Activated naive CD4-positive, alpha-beta T cell treated with anti-CD3 and anti-CD28 coated beads, Interleukin-2, amount 10 ng/mL, durations not matched to agents 7 days and 5 days (primary cell): ENCODE data around the gene LGR4.

Experiments used
- CTCF ChIA-PET: fragments of 350-600 bp; sonication (Branson Sonifier 250); formaldehyde crosslinking; loops from one replicate; lab custom pipeline; 2021; ENCODE audit warnings: antibody characterized with exemption; lab: Charles Lee
- DNase-seq: peaks from one replicate; pipeline ENCODE4 v3.0.0-alpha.2; 2020
- H3K27ac Mint-ChIP-seq: one replicate; pipeline ENCODE4 v1.8.0; 2021; ENCODE audit warnings: mild to moderate bottlenecking, moderate library complexity, mixed read lengths
- H3K27me3 Mint-ChIP-seq: one replicate; pipeline ENCODE4 v1.8.0; 2021; ENCODE audit warnings: mild to moderate bottlenecking, mixed read lengths
- H3K36me3 Mint-ChIP-seq: one replicate; pipeline ENCODE4 v1.8.0; 2021; ENCODE audit warnings: mixed read lengths
- H3K4me1 Mint-ChIP-seq: one replicate; pipeline ENCODE4 v1.8.0; 2021; ENCODE audit warnings: mixed read lengths
- H3K4me3 Mint-ChIP-seq: one replicate; pipeline ENCODE4 v1.8.0; 2021; ENCODE audit warnings: mild to moderate bottlenecking, moderate library complexity, mixed read lengths
- H3K9me3 Mint-ChIP-seq: one replicate; pipeline ENCODE4 v1.8.0; 2021; ENCODE audit warnings: mixed read lengths

LGR4 gene

GRCh38 chr11:27319072-27319471, 153.5 kb downstream of the LGR4 start:
- Mint-ChIP-seq H3K27me3 (no peaks in the 10 kb centered on the region), H3K4me1 (no peaks in the 10 kb centered on the region), H3K4me3 (no peak overlapping the region), H3K36me3 (no peaks in the 10 kb centered on the region), H3K27ac (no peak overlapping the region), H3K9me3 (no peaks in the 10 kb centered on the region)
- CTCF ChIA-PET, result no interaction called here
- DNase-seq, result no peak

- Mint-ChIP-seq H3K27me3 (no peaks in the 10 kb centered on the region), H3K4me3 (no peak overlapping the region), H3K36me3 (no peaks in the 10 kb centered on the region), H3K9me3 (no peaks in the 10 kb centered on the region), H3K27ac (no peak overlapping the region), H3K4me1 (no peaks in the 10 kb centered on the region)
- DNase-seq, result no peak
- CTCF ChIA-PET, result no interaction called here
Measured at GRCh38 chr11:27317751-27318150, 154.8 kb downstream of the LGR4 start.
